Loucy (cell line): ENCODE measurements around the gene ADAMTS16.

ENCODE experiments used
- H2AFZ ChIP-seq: fragments of 200-600 bp; sonication (generic); 2 replicates; pipeline ENCODE4 v1.6.0; 2016; ENCODE audit warnings: antibody characterized with exemption, mild to moderate bottlenecking, low read length, moderate library complexity
- H3F3A ChIP-seq: fragments of 200-600 bp; 2 replicates; pipeline ENCODE4 v1.6.0; 2016; ENCODE audit warnings: antibody characterized with exemption, low read depth, mild to moderate bottlenecking
- H3K27me3 ChIP-seq: fragments of 200-600 bp; sonication (generic); 2 replicates; pipeline ENCODE4 v1.6.1; 2014; ENCODE audit warnings: low read length, mild to moderate bottlenecking; ENCODE audit not compliant: insufficient read depth, poor library complexity, severe bottlenecking
- H3K36me3 ChIP-seq: fragments of 200-600 bp; sonication (generic); 2 replicates; pipeline ENCODE4 v1.6.1; 2016; ENCODE audit warnings: low read length; ENCODE audit not compliant: insufficient read depth
- H3K4me1 ChIP-seq: fragments of 200-600 bp; sonication (generic); 2 replicates; pipeline ENCODE4 v1.5.1; 2014; ENCODE audit warnings: low read length, mild to moderate bottlenecking; ENCODE audit not compliant: insufficient read depth, poor library complexity, severe bottlenecking
- H3K4me2 ChIP-seq: fragments of 200-600 bp; sonication (generic); 2 replicates; pipeline ENCODE4 v1.6.0; 2014; ENCODE audit warnings: antibody characterized with exemption, low read length, low read depth, mild to moderate bottlenecking; ENCODE audit not compliant: poor library complexity, severe bottlenecking
- H3K4me3 ChIP-seq: fragments of 200-600 bp; sonication (generic); 2 replicates; pipeline ENCODE4 v1.5.1; 2014; ENCODE audit warnings: low read length, mild to moderate bottlenecking, mixed read lengths; ENCODE audit not compliant: poor library complexity, severe bottlenecking
- H3K79me2 ChIP-seq: fragments of 200-600 bp; sonication (generic); 2 replicates; pipeline ENCODE4 v1.6.1; 2014; ENCODE audit warnings: low read length; ENCODE audit not compliant: insufficient read depth
- H3K9ac ChIP-seq: fragments of 200-600 bp; sonication (generic); 2 replicates; pipeline ENCODE4 v1.6.0; 2014; ENCODE audit warnings: mild to moderate bottlenecking, low read depth, low read length, moderate library complexity; ENCODE audit not compliant: poor library complexity, severe bottlenecking
- H3K9me2 ChIP-seq: fragments of 200-600 bp; sonication (generic); replicated peaks from 2 replicates; pipeline ENCODE4 v1.6.1; 2016; ENCODE audit warnings: low read depth, low read length, mixed read lengths
- H3K9me3 ChIP-seq: fragments of 200-600 bp; sonication (generic); 2 replicates; pipeline ENCODE4 v1.6.1; 2014; ENCODE audit warnings: mild to moderate bottlenecking, antibody characterized with exemption, low read length, low read depth; ENCODE audit not compliant: insufficient read depth
- H4K20me1 ChIP-seq: fragments of 200-600 bp; sonication (generic); 2 replicates; pipeline ENCODE4 v1.6.0; 2014; ENCODE audit warnings: antibody characterized with exemption, low read length, mild to moderate bottlenecking; ENCODE audit not compliant: insufficient read depth, poor library complexity, severe bottlenecking
- CTCF ChIP-seq: fragments of 200-600 bp; sonication (generic); conservative IDR thresholded peaks from 2 replicates; pipeline ENCODE4 v1.5.1; 2014; ENCODE audit warnings: mild to moderate bottlenecking, antibody characterized with exemption, low read length
- EZH2phosphoT487 ChIP-seq: fragments of 200-600 bp; IDR thresholded peaks from 2 replicates; pipeline ENCODE4 v1.6.1; 2018; ENCODE audit warnings: antibody characterized with exemption, mild to moderate bottlenecking, moderate library complexity, borderline replicate concordance

The ADAMTS16 gene

GRCh38 chr5:5278815-5279381 lies 138.8 kb downstream of the ADAMTS16 start:
- Histone ChIP-seq H2AFZ (no peak overlapping the region), H3K79me2 (no peaks in the 10 kb centered on the region), H3K36me3 (no peaks in the 10 kb centered on the region), H3F3A (no peaks in the 10 kb centered on the region), H3K4me3 (no peak overlapping the region), H3K4me2 (no peak overlapping the region), H3K27me3 (no peaks in the 10 kb centered on the region), H4K20me1 (no peaks in the 10 kb centered on the region), H3K9me2 (no peaks in the 10 kb centered on the region), H3K9ac (no peak overlapping the region), H3K9me3 (0 out of 2 replicates have a peak, but pooled peaks cover 3% of the 10 kb centered on the region), H3K4me1 (no peaks in the 10 kb centered on the region)
- no peak for TF ChIP-seq CTCF
- TF ChIP-seq EZH2phosphoT487: no peak

GRCh38 chr5:5285906-5286305 lies 145.8 kb downstream of the ADAMTS16 start:
- H3K4me3 ChIP-seq: no peak overlapping the region
- no peak overlapping the region for H3K4me2 ChIP-seq
- no peaks in the 10 kb centered on the region for H3K27me3 ChIP-seq
- H3K9me3 ChIP-seq: 0 out of 2 replicates have a peak, but pooled peaks cover 2% of the 10 kb centered on the region
- H4K20me1 ChIP-seq: no peaks in the 10 kb centered on the region
- no peaks in the 10 kb centered on the region for H3F3A ChIP-seq
- no peak overlapping the region for H2AFZ ChIP-seq
- H3K79me2 ChIP-seq: no peaks in the 10 kb centered on the region
- no peaks in the 10 kb centered on the region for H3K4me1 ChIP-seq
- TF ChIP-seq EZH2phosphoT487 (no peak), CTCF (no peak)
- no peaks in the 10 kb centered on the region for H3K36me3 ChIP-seq
- H3K9ac ChIP-seq: no peak overlapping the region
- no peaks in the 10 kb centered on the region for H3K9me2 ChIP-seq

GRCh38 chr5:5287419-5287818 lies 147.3 kb downstream of the ADAMTS16 start:
- Histone ChIP-seq H4K20me1 (no peaks in the 10 kb centered on the region), H2AFZ (no peak overlapping the region), H3K27me3 (no peaks in the 10 kb centered on the region), H3K9me2 (no peaks in the 10 kb centered on the region), H3K36me3 (no peaks in the 10 kb centered on the region), H3K4me1 (no peaks in the 10 kb centered on the region), H3K4me2 (no peak overlapping the region), H3K9me3 (0 out of 2 replicates have a peak, but pooled peaks cover 2% of the 10 kb centered on the region), H3K4me3 (no peak overlapping the region), H3K79me2 (no peaks in the 10 kb centered on the region), H3F3A (no peaks in the 10 kb centered on the region), H3K9ac (no peak overlapping the region)
- no peak for TF ChIP-seq EZH2phosphoT487
- no peak for TF ChIP-seq CTCF
